Measurements from ENCODE around the gene HDAC4. TPM values are rescaled to one million over a fixed set of nuclear protein-coding genes. Genes with fewer than 3 reads are reported as not detected.

HDAC4 gene
- total and polyA plus RNA-seq, 7 donors, result 7.9 to 329 (median 129) TPM

DNA sequence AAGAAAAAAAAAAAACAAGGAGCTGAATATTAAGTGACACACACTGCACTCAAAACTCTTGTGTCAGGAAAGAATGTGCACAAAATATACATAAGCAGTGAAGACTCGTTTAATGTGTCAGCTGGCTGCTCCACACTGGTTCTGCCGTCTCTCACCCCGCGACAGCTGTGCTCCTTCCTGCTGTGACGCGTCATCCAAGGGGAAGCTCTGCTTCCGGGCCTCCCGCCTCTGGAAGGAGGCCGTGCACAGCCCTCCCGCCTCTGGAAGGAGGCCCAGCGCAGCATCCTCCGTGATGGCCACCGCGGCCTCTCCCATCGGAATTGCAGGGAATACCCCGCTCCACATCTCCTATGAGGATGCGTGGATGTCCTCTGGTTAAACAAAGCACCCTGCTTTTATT is 151.0 kb downstream of the HDAC4 start:
- TF ChIP-seq, protein P1, sequence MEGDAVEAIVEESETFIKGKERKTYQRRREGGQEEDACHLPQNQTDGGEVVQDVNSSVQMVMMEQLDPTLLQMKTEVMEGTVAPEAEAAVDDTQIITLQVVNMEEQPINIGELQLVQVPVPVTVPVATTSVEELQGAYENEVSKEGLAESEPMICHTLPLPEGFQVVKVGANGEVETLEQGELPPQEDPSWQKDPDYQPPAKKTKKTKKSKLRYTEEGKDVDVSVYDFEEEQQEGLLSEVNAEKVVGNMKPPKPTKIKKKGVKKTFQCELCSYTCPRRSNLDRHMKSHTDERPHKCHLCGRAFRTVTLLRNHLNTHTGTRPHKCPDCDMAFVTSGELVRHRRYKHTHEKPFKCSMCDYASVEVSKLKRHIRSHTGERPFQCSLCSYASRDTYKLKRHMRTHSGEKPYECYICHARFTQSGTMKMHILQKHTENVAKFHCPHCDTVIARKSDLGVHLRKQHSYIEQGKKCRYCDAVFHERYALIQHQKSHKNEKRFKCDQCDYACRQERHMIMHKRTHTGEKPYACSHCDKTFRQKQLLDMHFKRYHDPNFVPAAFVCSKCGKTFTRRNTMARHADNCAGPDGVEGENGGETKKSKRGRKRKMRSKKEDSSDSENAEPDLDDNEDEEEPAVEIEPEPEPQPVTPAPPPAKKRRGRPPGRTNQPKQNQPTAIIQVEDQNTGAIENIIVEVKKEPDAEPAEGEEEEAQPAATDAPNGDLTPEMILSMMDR (IDR thresholded peaks at IDR 0.05), result no peak

DNA sequence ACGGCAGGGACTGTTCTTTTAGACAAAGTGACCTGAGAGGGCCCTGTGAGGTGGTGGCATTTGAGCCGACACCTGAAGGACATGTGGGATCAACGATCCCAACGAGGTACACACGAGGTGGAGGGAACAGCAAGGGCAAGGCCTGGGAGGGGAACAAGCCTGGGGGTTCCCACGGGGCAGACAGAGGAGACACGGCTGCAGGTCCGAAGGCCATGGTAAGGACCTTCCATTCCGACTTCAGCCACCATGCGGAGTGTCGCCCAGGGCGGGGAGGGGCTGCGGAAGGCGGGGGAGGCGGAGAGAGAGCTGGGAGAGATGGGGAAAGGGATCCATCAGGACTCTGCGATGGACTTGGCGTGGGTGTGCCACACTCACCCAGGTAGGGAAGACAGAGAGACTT is 151.8 kb downstream of the HDAC4 start:
- DNase-seq (peak in 1 of 2 donors; percentile 44), ATAC-seq (no peak)
- intact Hi-C loops (cut with DNase I), result loop anchor here in 1 of 2 donors (5.0 kb wide), 1 partner anchor 58 kb away; no protein-coding TSS in a partner anchor
- Histone ChIP-seq H3K4me3 (no peak overlapping the region), H3K9me3 (no peaks in the 10 kb centered on the region), H3K36me3 (ENCODE audit: insufficient read depth in 1 of 2, low read depth in 1 of 2) (no peaks in the 10 kb centered on the region), H3K4me1 (peaks cover 90% of the 10 kb centered on the region), H3K27me3 (ENCODE audit: insufficient read depth in 3 of 3, low read length in 2 of 3) (no peaks in the 10 kb centered on the region), H3K27ac (peak overlapping the region; percentile 86)
- 78 to 87% (median 81%) methylated on average over 17 of the region's 17 CpGs for WGBS, 3 donors
- TF ChIP-seq, protein P1 (IDR thresholded peaks at IDR 0.05), result no peak

More for the DNA sequence above, 151.0 kb downstream of the HDAC4 start:
- H3K36me3 ChIP-seq (ENCODE audit: insufficient read depth in 1 of 2, low read depth in 1 of 2), result no peaks in the 10 kb centered on the region
- no peaks in the 10 kb centered on the region for H3K27me3 ChIP-seq (ENCODE audit: insufficient read depth in 3 of 3, low read length in 2 of 3)
- H3K9me3 ChIP-seq, result no peaks in the 10 kb centered on the region
- 19 to 24% (median 23%) methylated on average over 17 of the region's 17 CpGs for WGBS, 3 donors
- intact Hi-C loops (cut with DNase I), result loop anchor here in 1 of 2 donors (5.0 kb wide), 1 partner anchor 58 kb away; no protein-coding TSS in a partner anchor
- H3K4me3 ChIP-seq, result no peak overlapping the region
- ATAC-seq (peak; percentile 17 to 38 (median 34)), DNase-seq (peak; percentile 81 to 86)
- peak overlapping the region; percentile 86 for H3K27ac ChIP-seq
- peaks cover 90% of the 10 kb centered on the region for H3K4me1 ChIP-seq

DNA sequence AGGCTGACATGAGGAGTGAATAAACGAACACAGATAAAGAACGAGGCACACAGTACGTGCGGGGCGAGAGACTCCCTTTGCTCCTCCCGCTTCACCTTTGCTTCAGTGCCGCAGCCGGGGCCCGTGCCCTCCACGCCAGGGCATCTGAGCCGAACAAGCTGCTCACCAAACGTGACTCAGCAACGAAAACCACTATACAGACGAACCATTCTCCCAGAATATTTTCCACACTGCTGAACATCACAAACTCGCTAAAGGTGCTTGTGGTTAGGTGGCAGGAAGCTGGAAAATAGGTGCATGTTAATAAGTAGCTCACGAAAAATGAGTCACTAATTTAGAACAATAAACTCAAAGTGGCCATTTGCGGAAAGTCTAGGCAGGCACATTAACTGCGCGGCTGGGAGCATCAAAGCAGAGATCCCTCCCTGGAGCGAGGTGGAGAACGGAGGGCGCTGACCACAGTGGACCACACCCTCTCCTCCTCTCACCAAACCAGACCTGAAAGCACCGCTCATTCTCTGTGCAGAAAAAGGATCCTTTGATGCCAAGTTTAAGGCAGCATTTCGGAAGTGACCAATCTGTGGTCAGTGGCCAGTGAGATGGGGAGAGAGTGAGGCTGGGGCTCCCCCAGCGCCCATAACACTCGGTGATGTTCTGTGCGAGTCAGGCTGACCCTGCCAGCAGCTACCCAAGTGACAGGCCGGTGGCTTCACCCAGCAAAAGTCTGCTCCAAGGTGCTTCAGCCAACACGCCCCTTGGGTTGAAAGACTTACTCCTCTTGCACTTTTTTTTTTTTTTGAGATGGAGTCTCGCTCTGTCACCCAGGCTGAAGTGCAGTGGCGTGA is 153.2 kb downstream of the HDAC4 start:
- Histone ChIP-seq H3K9me3 (no peaks in the 10 kb centered on the region), H3K4me3 (no peak overlapping the region), H3K27ac (peak overlapping the region; percentile 86), H3K27me3 (ENCODE audit: insufficient read depth in 3 of 3, low read length in 2 of 3) (no peaks in the 10 kb centered on the region), H3K36me3 (ENCODE audit: insufficient read depth in 1 of 2, low read depth in 1 of 2) (no peaks in the 10 kb centered on the region), H3K4me1 (peaks cover 88% of the 10 kb centered on the region)
- ATAC-seq (no peak), DNase-seq (peak in 1 of 2 donors; percentile 53)
- TF ChIP-seq, protein P1 (IDR thresholded peaks at IDR 0.05), result no peak
- 84 to 94% (median 90%) methylated on average over 29 to 31 of the region's 31 CpGs for WGBS, 3 donors
- intact Hi-C loops (cut with DNase I), result loop anchor here in 1 of 2 donors (5.0 kb wide), 1 partner anchor 60 kb away; no protein-coding TSS in a partner anchor

DNA sequence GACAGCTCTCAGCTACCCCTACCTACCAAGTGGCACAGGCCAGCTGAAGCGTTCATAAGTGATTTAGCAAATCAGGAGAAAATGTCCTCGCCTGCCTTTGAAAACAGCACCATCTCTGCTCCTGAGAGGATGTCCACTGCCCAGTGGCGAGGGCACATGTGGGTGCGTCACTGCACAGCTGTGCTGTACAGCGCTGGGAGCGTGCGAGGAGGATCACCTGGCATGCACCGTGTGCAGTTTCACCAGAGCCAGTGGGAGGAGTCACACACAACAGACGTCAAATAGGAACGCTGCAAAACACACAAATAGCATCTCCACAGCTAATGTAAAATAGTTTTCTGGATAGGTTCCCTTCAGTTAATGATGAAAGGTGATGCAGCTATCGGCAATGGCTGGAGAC is 154.1 kb downstream of the HDAC4 start:
- no peaks in the 10 kb centered on the region for H3K36me3 ChIP-seq (ENCODE audit: insufficient read depth in 1 of 2, low read depth in 1 of 2)
- intact Hi-C loops (cut with DNase I), result loop anchor here in 1 of 2 donors (5.0 kb wide), 1 partner anchor 61 kb away; no protein-coding TSS in a partner anchor
- peak overlapping the region; percentile 86 for H3K27ac ChIP-seq
- H3K4me3 ChIP-seq, result peak overlapping the region; percentile 37
- no peaks in the 10 kb centered on the region for H3K9me3 ChIP-seq
- H3K4me1 ChIP-seq, result peaks cover 83% of the 10 kb centered on the region
- TF ChIP-seq, protein P1 (IDR thresholded peaks at IDR 0.05), result no peak
- 40 to 63% (median 43%) methylated on average over 11 of the region's 11 CpGs for WGBS, 3 donors
- DNase-seq, result peak; percentile 60 to 90
- no peaks in the 10 kb centered on the region for H3K27me3 ChIP-seq (ENCODE audit: insufficient read depth in 3 of 3, low read length in 2 of 3)
- peak; percentile 84 to 88 (median 86) for ATAC-seq

Data from psoas muscle (tissue), 8 donors.